ENCODE measurements around the gene PPP1R9A. TPM values are rescaled to one million over a fixed set of nuclear protein-coding genes. Genes with fewer than 3 reads are reported as not detected.

PPP1R9A gene
- total and polyA plus RNA-seq, 4 donors: 1.2 to 12.0 (median 4.5) TPM

- ATAC-seq (ENCODE audit: low FRiP score) (no peak), DNase-seq (no peak)
- 42 to 46% methylated on average over 2 of the region's 2 CpGs for WGBS, 2 donors
- Histone ChIP-seq H3K27me3 (ENCODE audit: control insufficient read depth in 1 of 2, insufficient read depth in 2 of 2, low read length in 1 of 2) (no peaks in the 10 kb centered on the region), H3K9me3 (ENCODE audit: control insufficient read depth, low read length) (no peaks in the 10 kb centered on the region), H3K36me3 (ENCODE audit: control insufficient read depth in 1 of 2, insufficient read depth in 2 of 2, low read length in 1 of 2) (no peaks in the 10 kb centered on the region), H3K4me1 (ENCODE audit: control insufficient read depth in 1 of 2, insufficient read depth in 2 of 2, low read length in 2 of 2) (no peaks in the 10 kb centered on the region), H3K27ac (ENCODE audit: low read depth in 1 of 2, low read length in 2 of 2) (no peak overlapping the region), H3K4me3 (ENCODE audit: low read length in 2 of 2) (no peak overlapping the region)
- intact Hi-C loops (cut with DNase I): no loop called here
Measured at GRCh38 chr7:95317546-95317945, 410.2 kb downstream of the PPP1R9A start.

DNA sequence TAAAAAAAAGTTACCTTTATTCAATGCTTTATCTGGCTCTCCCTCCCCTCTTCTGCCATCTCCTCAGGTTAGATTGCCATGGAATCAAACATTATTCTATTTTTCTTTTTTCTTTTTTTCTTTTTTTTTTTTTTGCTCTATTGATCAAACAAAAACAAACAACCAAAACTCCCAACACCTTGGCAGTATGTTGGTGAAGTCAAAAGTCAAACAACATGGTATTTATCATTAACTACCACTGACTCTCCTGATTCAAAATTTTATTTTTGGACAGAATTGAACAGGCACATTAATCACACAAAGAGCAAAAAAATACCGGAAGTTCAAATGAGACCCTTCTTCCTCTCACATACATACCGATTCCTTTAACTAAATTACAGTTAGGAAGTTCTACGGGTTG is 410.6 kb downstream of the PPP1R9A start:
- Histone ChIP-seq H3K36me3 (ENCODE audit: control insufficient read depth in 1 of 2, insufficient read depth in 2 of 2, low read length in 1 of 2) (no peaks in the 10 kb centered on the region), H3K27me3 (ENCODE audit: control insufficient read depth in 1 of 2, insufficient read depth in 2 of 2, low read length in 1 of 2) (no peaks in the 10 kb centered on the region), H3K4me3 (ENCODE audit: low read length in 2 of 2) (no peak overlapping the region), H3K4me1 (ENCODE audit: control insufficient read depth in 1 of 2, insufficient read depth in 2 of 2, low read length in 2 of 2) (no peaks in the 10 kb centered on the region), H3K27ac (ENCODE audit: low read depth in 1 of 2, low read length in 2 of 2) (no peak overlapping the region), H3K9me3 (ENCODE audit: control insufficient read depth, low read length) (no peaks in the 10 kb centered on the region)
- 67 to 70% methylated on average over 3 of the region's 3 CpGs for WGBS, 2 donors
- intact Hi-C loops (cut with DNase I): no loop called here
- no peak for DNase-seq
- ATAC-seq (ENCODE audit: low FRiP score): no peak

GRCh38 chr7:95318501-95319100 is 411.2 kb downstream of the PPP1R9A start:
- DNase-seq (no peak), ATAC-seq (ENCODE audit: low FRiP score) (no peak)
- no peak overlapping the region for H3K4me3 ChIP-seq (ENCODE audit: low read length in 2 of 2)
- intact Hi-C loops (cut with DNase I): no loop called here
- no peaks in the 10 kb centered on the region for H3K9me3 ChIP-seq (ENCODE audit: control insufficient read depth, low read length)
- H3K4me1 ChIP-seq (ENCODE audit: control insufficient read depth in 1 of 2, insufficient read depth in 2 of 2, low read length in 2 of 2): no peaks in the 10 kb centered on the region
- no peaks in the 10 kb centered on the region for H3K27me3 ChIP-seq (ENCODE audit: control insufficient read depth in 1 of 2, insufficient read depth in 2 of 2, low read length in 1 of 2)
- H3K27ac ChIP-seq (ENCODE audit: low read depth in 1 of 2, low read length in 2 of 2): no peak overlapping the region
- WGBS, 2 donors: 86 to 87% methylated on average over 8 of the region's 8 CpGs
- no peaks in the 10 kb centered on the region for H3K36me3 ChIP-seq (ENCODE audit: control insufficient read depth in 1 of 2, insufficient read depth in 2 of 2, low read length in 1 of 2)

GRCh38 chr7:95319570-95319969 is 412.2 kb downstream of the PPP1R9A start:
- Histone ChIP-seq H3K4me1 (ENCODE audit: control insufficient read depth in 1 of 2, insufficient read depth in 2 of 2, low read length in 2 of 2) (no peaks in the 10 kb centered on the region), H3K4me3 (ENCODE audit: low read length in 2 of 2) (no peak overlapping the region), H3K36me3 (ENCODE audit: control insufficient read depth in 1 of 2, insufficient read depth in 2 of 2, low read length in 1 of 2) (no peaks in the 10 kb centered on the region), H3K9me3 (ENCODE audit: control insufficient read depth, low read length) (no peaks in the 10 kb centered on the region), H3K27me3 (ENCODE audit: control insufficient read depth in 1 of 2, insufficient read depth in 2 of 2, low read length in 1 of 2) (no peaks in the 10 kb centered on the region), H3K27ac (ENCODE audit: low read depth in 1 of 2, low read length in 2 of 2) (no peak overlapping the region)
- DNase-seq: no peak
- no peak for ATAC-seq (ENCODE audit: low FRiP score)
- WGBS, 2 donors: 97% methylated on average over 1 of the region's 1 CpG
- intact Hi-C loops (cut with DNase I): no loop called here

DNA sequence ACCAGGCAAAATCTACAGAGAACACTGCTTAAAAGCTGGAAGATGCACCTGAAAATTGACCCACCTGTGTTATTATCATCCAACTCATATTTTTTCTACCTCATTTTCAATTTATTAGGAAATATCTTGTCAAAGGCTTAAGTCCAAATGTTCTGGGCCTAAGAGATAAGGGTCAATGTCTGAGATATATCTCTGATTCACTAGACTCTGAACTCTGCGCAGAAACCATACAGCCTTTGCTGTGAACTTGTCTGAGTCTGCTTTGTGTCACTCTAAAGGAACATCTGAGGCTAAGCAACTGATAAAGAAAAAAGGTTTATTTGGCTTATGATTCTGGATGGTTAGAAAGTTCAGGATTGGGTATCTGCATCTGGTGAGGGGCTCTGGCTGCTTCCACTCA is 413.3 kb downstream of the PPP1R9A start:
- no peaks in the 10 kb centered on the region for H3K27me3 ChIP-seq (ENCODE audit: control insufficient read depth in 1 of 2, insufficient read depth in 2 of 2, low read length in 1 of 2)
- no peak for ATAC-seq (ENCODE audit: low FRiP score)
- WGBS, 2 donors: 98 to 100% methylated on average over 1 of the region's 1 CpG

GRCh38 chr7:95321720-95322119 is 414.3 kb downstream of the PPP1R9A start:
- DNase-seq (no peak), ATAC-seq (ENCODE audit: low FRiP score) (no peak)
- H3K9me3 ChIP-seq (ENCODE audit: control insufficient read depth, low read length): no peaks in the 10 kb centered on the region

More for the DNA sequence above, 413.3 kb downstream of the PPP1R9A start:
- H3K27ac ChIP-seq (ENCODE audit: low read depth in 1 of 2, low read length in 2 of 2): no peak overlapping the region
- no peaks in the 10 kb centered on the region for H3K9me3 ChIP-seq (ENCODE audit: control insufficient read depth, low read length)
- intact Hi-C loops (cut with DNase I): no loop called here
- no peak overlapping the region for H3K4me3 ChIP-seq (ENCODE audit: low read length in 2 of 2)
- no peak for DNase-seq
- no peaks in the 10 kb centered on the region for H3K36me3 ChIP-seq (ENCODE audit: control insufficient read depth in 1 of 2, insufficient read depth in 2 of 2, low read length in 1 of 2)
- H3K4me1 ChIP-seq (ENCODE audit: control insufficient read depth in 1 of 2, insufficient read depth in 2 of 2, low read length in 2 of 2): no peaks in the 10 kb centered on the region

GRCh38 chr7:95322396-95322795 is 415.0 kb downstream of the PPP1R9A start:
- Histone ChIP-seq H3K36me3 (ENCODE audit: control insufficient read depth in 1 of 2, insufficient read depth in 2 of 2, low read length in 1 of 2) (no peaks in the 10 kb centered on the region), H3K4me1 (ENCODE audit: control insufficient read depth in 1 of 2, insufficient read depth in 2 of 2, low read length in 2 of 2) (no peaks in the 10 kb centered on the region), H3K27ac (ENCODE audit: low read depth in 1 of 2, low read length in 2 of 2) (no peak overlapping the region), H3K9me3 (ENCODE audit: control insufficient read depth, low read length) (no peaks in the 10 kb centered on the region), H3K4me3 (ENCODE audit: low read length in 2 of 2) (no peak overlapping the region), H3K27me3 (ENCODE audit: control insufficient read depth in 1 of 2, insufficient read depth in 2 of 2, low read length in 1 of 2) (no peaks in the 10 kb centered on the region)
- 82 to 86% methylated on average over 8 of the region's 8 CpGs for whole genome bisulfite sequencing, 2 donors
- intact Hi-C loops (cut with DNase I): no loop called here
- ATAC-seq (ENCODE audit: low FRiP score) (no peak), DNase-seq (no peak)

More at GRCh38 chr7:95321720-95322119, 414.3 kb downstream of the PPP1R9A start:
- no peak overlapping the region for H3K4me3 ChIP-seq (ENCODE audit: low read length in 2 of 2)
- H3K36me3 ChIP-seq (ENCODE audit: control insufficient read depth in 1 of 2, insufficient read depth in 2 of 2, low read length in 1 of 2): no peaks in the 10 kb centered on the region
- H3K27me3 ChIP-seq (ENCODE audit: control insufficient read depth in 1 of 2, insufficient read depth in 2 of 2, low read length in 1 of 2): no peaks in the 10 kb centered on the region
- H3K4me1 ChIP-seq (ENCODE audit: control insufficient read depth in 1 of 2, insufficient read depth in 2 of 2, low read length in 2 of 2): no peaks in the 10 kb centered on the region
- WGBS, 2 donors: 58 to 62% methylated on average over 1 of the region's 1 CpG
- intact Hi-C loops (cut with DNase I): no loop called here
- H3K27ac ChIP-seq (ENCODE audit: low read depth in 1 of 2, low read length in 2 of 2): no peak overlapping the region

GRCh38 chr7:95322854-95323253 is 415.5 kb downstream of the PPP1R9A start:
- Histone ChIP-seq H3K9me3 (ENCODE audit: control insufficient read depth, low read length) (no peaks in the 10 kb centered on the region), H3K4me1 (ENCODE audit: control insufficient read depth in 1 of 2, insufficient read depth in 2 of 2, low read length in 2 of 2) (no peaks in the 10 kb centered on the region), H3K27me3 (ENCODE audit: control insufficient read depth in 1 of 2, insufficient read depth in 2 of 2, low read length in 1 of 2) (no peaks in the 10 kb centered on the region), H3K27ac (ENCODE audit: low read depth in 1 of 2, low read length in 2 of 2) (no peak overlapping the region), H3K4me3 (ENCODE audit: low read length in 2 of 2) (no peak overlapping the region), H3K36me3 (ENCODE audit: control insufficient read depth in 1 of 2, insufficient read depth in 2 of 2, low read length in 1 of 2) (no peaks in the 10 kb centered on the region)
- WGBS, 2 donors: 65 to 68% methylated on average over 2 of the region's 2 CpGs
- intact Hi-C loops (cut with DNase I): no loop called here
- DNase-seq (no peak), ATAC-seq (ENCODE audit: low FRiP score) (no peak)

DNA sequence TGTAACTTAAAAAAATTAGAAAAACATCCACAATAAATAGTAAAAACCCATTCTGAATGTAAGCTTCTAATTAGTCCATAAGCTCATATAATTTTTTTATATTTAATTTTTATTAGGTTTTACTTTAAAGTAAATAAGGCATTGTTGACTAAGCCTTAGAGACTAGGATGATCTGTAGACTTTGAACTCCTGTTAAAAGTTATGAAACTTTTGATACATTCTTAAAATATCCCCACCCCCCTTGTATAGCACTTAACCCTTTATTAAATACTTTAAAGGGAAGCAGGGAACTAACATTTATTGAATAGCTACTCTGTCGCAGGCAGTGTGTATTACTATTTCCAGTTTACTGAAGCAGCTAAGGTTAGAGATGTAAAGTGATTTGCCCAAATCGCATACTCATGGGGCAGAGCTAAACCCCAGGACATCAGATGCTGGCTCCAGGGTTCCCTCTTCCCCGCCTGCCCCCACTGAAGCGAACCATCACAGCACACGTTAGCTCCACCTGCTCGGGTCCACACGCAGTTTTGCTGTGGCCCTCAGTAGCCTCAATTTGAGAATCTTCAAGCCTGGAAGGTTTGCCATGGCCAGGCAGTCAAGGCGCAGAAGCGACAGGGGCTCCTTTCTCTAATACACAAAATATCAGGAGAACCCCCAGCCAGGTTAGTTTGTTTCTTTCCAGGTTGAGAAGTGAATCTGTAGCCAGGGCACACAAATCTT is 416.2 kb downstream of the PPP1R9A start:
- Histone ChIP-seq H3K4me1 (ENCODE audit: control insufficient read depth in 1 of 2, insufficient read depth in 2 of 2, low read length in 2 of 2) (no peaks in the 10 kb centered on the region), H3K4me3 (ENCODE audit: low read length in 2 of 2) (no peak overlapping the region), H3K27ac (ENCODE audit: low read depth in 1 of 2, low read length in 2 of 2) (no peak overlapping the region), H3K9me3 (ENCODE audit: control insufficient read depth, low read length) (no peaks in the 10 kb centered on the region), H3K27me3 (ENCODE audit: control insufficient read depth in 1 of 2, insufficient read depth in 2 of 2, low read length in 1 of 2) (no peaks in the 10 kb centered on the region), H3K36me3 (ENCODE audit: control insufficient read depth in 1 of 2, insufficient read depth in 2 of 2, low read length in 1 of 2) (no peaks in the 10 kb centered on the region)
- 82 to 86% methylated on average over 9 of the region's 9 CpGs for WGBS, 2 donors
- intact Hi-C loops (cut with DNase I): no loop called here
- no peak for ATAC-seq (ENCODE audit: low FRiP score)
- DNase-seq: no peak
